Loucy (cell line): ENCODE results near the gene TOR4A.

Experiments used
- H2AFZ ChIP-seq: fragments of 200-600 bp; sonication (generic); 2 replicates; pipeline ENCODE4 v1.6.0; 2016; ENCODE audit warnings: antibody characterized with exemption, mild to moderate bottlenecking, low read length, moderate library complexity
- H3F3A ChIP-seq: fragments of 200-600 bp; 2 replicates; pipeline ENCODE4 v1.6.0; 2016; ENCODE audit warnings: antibody characterized with exemption, low read depth, mild to moderate bottlenecking
- H3K27me3 ChIP-seq: fragments of 200-600 bp; sonication (generic); 2 replicates; pipeline ENCODE4 v1.6.1; 2014; ENCODE audit warnings: low read length, mild to moderate bottlenecking; ENCODE audit not compliant: insufficient read depth, poor library complexity, severe bottlenecking
- H3K36me3 ChIP-seq: fragments of 200-600 bp; sonication (generic); 2 replicates; pipeline ENCODE4 v1.6.1; 2016; ENCODE audit warnings: low read length; ENCODE audit not compliant: insufficient read depth
- H3K4me1 ChIP-seq: fragments of 200-600 bp; sonication (generic); 2 replicates; pipeline ENCODE4 v1.5.1; 2014; ENCODE audit warnings: low read length, mild to moderate bottlenecking; ENCODE audit not compliant: insufficient read depth, poor library complexity, severe bottlenecking
- H3K4me2 ChIP-seq: fragments of 200-600 bp; sonication (generic); 2 replicates; pipeline ENCODE4 v1.6.0; 2014; ENCODE audit warnings: antibody characterized with exemption, low read length, low read depth, mild to moderate bottlenecking; ENCODE audit not compliant: poor library complexity, severe bottlenecking
- H3K4me3 ChIP-seq: fragments of 200-600 bp; sonication (generic); 2 replicates; pipeline ENCODE4 v1.5.1; 2014; ENCODE audit warnings: low read length, mild to moderate bottlenecking, mixed read lengths; ENCODE audit not compliant: poor library complexity, severe bottlenecking
- H3K79me2 ChIP-seq: fragments of 200-600 bp; sonication (generic); 2 replicates; pipeline ENCODE4 v1.6.1; 2014; ENCODE audit warnings: low read length; ENCODE audit not compliant: insufficient read depth
- H3K9ac ChIP-seq: fragments of 200-600 bp; sonication (generic); 2 replicates; pipeline ENCODE4 v1.6.0; 2014; ENCODE audit warnings: mild to moderate bottlenecking, low read depth, low read length, moderate library complexity; ENCODE audit not compliant: poor library complexity, severe bottlenecking
- H3K9me2 ChIP-seq: fragments of 200-600 bp; sonication (generic); replicated peaks from 2 replicates; pipeline ENCODE4 v1.6.1; 2016; ENCODE audit warnings: low read depth, low read length, mixed read lengths
- H3K9me3 ChIP-seq: fragments of 200-600 bp; sonication (generic); 2 replicates; pipeline ENCODE4 v1.6.1; 2014; ENCODE audit warnings: mild to moderate bottlenecking, antibody characterized with exemption, low read length, low read depth; ENCODE audit not compliant: insufficient read depth
- H4K20me1 ChIP-seq: fragments of 200-600 bp; sonication (generic); 2 replicates; pipeline ENCODE4 v1.6.0; 2014; ENCODE audit warnings: antibody characterized with exemption, low read length, mild to moderate bottlenecking; ENCODE audit not compliant: insufficient read depth, poor library complexity, severe bottlenecking
- CTCF ChIP-seq: fragments of 200-600 bp; sonication (generic); conservative IDR thresholded peaks from 2 replicates; pipeline ENCODE4 v1.5.1; 2014; ENCODE audit warnings: mild to moderate bottlenecking, antibody characterized with exemption, low read length
- EZH2phosphoT487 ChIP-seq: fragments of 200-600 bp; IDR thresholded peaks from 2 replicates; pipeline ENCODE4 v1.6.1; 2018; ENCODE audit warnings: antibody characterized with exemption, mild to moderate bottlenecking, moderate library complexity, borderline replicate concordance

TOR4A gene

GRCh38 chr9:137314561-137315560 lies 37.3 kb downstream of the TOR4A start:
- no peaks in the 10 kb centered on the region for H3K27me3 ChIP-seq
- no peak overlapping the region for H3K4me3 ChIP-seq
- TF ChIP-seq EZH2phosphoT487 (no peak), CTCF (no peak)
- H3F3A ChIP-seq = no peaks in the 10 kb centered on the region
- no peak overlapping the region for H3K9ac ChIP-seq
- no peak overlapping the region for H2AFZ ChIP-seq
- H3K9me2 ChIP-seq = no peaks in the 10 kb centered on the region
- H3K36me3 ChIP-seq = no peaks in the 10 kb centered on the region
- no peaks in the 10 kb centered on the region for H3K9me3 ChIP-seq
- H4K20me1 ChIP-seq = no peaks in the 10 kb centered on the region
- H3K4me1 ChIP-seq = peaks cover 4% of the 10 kb centered on the region
- no peak overlapping the region for H3K4me2 ChIP-seq
- H3K79me2 ChIP-seq = no peaks in the 10 kb centered on the region

- Histone ChIP-seq H3K36me3 (no peaks in the 10 kb centered on the region), H3K9me2 (no peaks in the 10 kb centered on the region), H3K4me3 (no peak overlapping the region), H2AFZ (no peak overlapping the region), H3K27me3 (no peaks in the 10 kb centered on the region), H3F3A (no peaks in the 10 kb centered on the region), H3K9me3 (no peaks in the 10 kb centered on the region), H4K20me1 (no peaks in the 10 kb centered on the region), H3K79me2 (no peaks in the 10 kb centered on the region), H3K9ac (no peak overlapping the region), H3K4me1 (peaks cover 11% of the 10 kb centered on the region), H3K4me2 (no peak overlapping the region)
- TF ChIP-seq EZH2phosphoT487 = no peak
- TF ChIP-seq CTCF = no peak
Observed at GRCh38 chr9:137315581-137316011, 38.1 kb downstream of the TOR4A start.

GRCh38 chr9:137316012-137316981 lies 38.8 kb downstream of the TOR4A start:
- no peak overlapping the region for H2AFZ ChIP-seq

More at GRCh38 chr9:137316012-137316981, 38.8 kb downstream of the TOR4A start:
- no peak overlapping the region for H3K9ac ChIP-seq
- H3K4me1 ChIP-seq = peaks cover 17% of the 10 kb centered on the region
- H3K9me2 ChIP-seq = no peaks in the 10 kb centered on the region
- H3K36me3 ChIP-seq = no peaks in the 10 kb centered on the region
- H3K9me3 ChIP-seq = no peaks in the 10 kb centered on the region
- no peaks in the 10 kb centered on the region for H3F3A ChIP-seq
- no peaks in the 10 kb centered on the region for H3K79me2 ChIP-seq
- no peak for TF ChIP-seq CTCF
- TF ChIP-seq EZH2phosphoT487 = no peak
- H3K27me3 ChIP-seq = no peaks in the 10 kb centered on the region
- H3K4me2 ChIP-seq = no peak overlapping the region
- no peak overlapping the region for H3K4me3 ChIP-seq
- H4K20me1 ChIP-seq = no peaks in the 10 kb centered on the region
